GM19099 (cell line): ENCODE measurements around the gene LRP1B.

ENCODE experiments used
- POLR2A ChIP-seq: IDR thresholded peaks from 3 replicates; pipeline ENCODE4 v1.6.1; 2011; ENCODE audit warnings: low read depth; ENCODE audit not compliant: insufficient read length; ENCODE audit errors: extremely low read depth

Gene LRP1B

DNA sequence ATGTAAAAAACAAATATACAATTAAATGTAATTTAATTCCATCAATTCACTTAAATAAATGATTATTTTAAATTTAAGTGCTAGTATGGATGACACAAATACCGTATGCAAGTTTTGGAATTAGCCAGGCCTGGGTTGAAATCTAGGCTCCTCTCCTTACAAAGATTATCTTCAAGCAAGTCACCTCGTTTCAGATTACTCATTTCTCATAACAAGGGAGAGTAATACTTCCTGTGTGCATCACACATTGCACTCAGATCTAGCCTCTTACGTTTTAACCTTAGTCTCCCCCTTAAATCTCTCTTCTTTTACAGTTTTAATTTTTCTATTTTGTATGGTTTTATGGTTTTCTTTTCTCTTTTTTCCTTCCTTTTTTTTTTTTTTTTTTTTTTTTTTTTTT, 1874.7 kb downstream of the LRP1B start:
- TF ChIP-seq POLR2A: no peak

DNA sequence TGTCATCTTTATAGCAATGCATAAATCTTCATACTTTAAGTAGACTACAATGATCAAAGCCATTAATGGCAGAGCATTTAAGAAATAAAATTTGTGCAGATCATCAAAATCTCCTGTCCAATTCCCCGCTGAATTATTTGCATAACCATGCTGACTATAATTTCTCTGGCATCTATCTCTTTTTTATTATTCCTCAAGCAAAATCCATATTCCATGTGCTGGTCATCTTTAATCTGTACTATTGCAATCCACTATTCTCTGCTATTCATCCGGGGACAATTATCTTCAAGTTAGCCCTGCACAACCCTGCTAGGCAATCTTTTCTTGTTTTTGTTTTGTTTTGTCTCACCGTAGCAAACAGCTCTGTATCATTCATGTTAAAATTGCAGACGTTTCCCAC, 1881.0 kb downstream of the LRP1B start:
- no peak for TF ChIP-seq POLR2A

DNA sequence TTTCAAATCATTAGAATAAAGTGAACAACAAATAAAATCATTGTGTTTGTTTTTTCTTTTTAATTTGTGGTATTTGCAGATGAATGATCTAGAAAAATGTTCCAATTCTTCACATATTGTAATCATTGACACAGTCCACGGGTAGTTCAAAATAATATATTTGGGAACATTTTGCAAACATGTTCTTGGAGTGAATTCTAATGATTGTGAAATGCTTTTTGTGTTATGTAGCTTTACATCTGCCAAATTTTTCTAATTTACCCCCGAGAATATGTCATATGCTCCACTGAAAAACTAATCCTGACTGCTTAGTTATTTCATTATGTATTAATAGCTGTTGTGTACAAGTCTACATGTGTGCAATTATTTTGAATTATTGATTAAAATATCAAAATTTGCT, 1882.2 kb downstream of the LRP1B start:
- TF ChIP-seq POLR2A: no peak

DNA sequence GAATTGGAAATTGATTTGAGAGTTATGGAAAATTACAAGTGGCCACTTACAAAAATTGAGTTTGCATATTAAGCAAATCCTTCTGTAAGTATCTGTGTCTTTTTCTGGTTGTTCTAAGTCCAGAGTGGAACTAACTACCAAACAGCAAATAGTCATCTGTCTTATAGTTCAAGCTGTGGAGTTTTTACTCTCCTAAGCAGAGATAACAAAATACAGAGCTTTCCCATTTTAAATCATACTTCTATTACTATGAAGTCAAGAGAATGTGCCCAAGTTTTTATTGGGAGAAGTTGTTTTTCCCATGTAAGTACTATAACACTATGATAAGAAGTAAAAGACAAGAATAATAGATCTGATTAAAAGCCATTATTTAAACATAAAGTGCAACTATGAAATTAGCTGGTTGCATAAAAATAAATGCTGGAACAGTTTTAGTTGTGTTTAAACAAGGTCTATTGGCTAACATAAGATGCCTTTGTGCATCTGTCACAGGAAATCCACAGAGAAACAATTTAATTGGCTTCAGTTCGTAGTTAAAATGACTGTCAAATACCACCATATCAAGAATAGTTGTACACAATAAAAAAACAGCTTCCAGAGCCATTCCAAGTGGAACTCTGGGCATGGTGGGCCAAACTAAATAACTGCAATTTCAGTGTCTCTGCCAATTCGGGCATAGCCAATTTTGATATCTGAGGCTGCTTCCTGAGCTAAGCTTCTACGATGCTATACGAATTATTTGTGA, 1883.2 kb downstream of the LRP1B start:
- no peak for TF ChIP-seq POLR2A

DNA sequence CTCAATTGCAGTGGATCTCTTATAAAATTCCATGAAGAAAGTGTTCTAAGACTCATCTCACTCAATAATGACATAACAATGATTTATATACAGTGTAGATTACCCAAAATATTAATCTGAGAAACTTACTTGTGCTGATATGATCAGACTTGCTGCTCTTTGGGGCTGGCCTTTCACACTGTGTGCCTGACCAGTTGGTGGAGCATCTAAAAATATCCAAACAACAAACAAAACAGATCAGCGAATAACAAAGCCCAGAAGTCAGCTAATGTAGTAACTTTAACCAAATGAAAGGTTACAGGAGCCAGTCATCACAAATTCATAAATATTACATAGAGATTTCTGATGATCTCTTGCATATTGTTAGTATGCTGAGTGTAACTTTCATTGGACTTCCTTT, 1883.9 kb downstream of the LRP1B start:
- TF ChIP-seq POLR2A: no peak

DNA sequence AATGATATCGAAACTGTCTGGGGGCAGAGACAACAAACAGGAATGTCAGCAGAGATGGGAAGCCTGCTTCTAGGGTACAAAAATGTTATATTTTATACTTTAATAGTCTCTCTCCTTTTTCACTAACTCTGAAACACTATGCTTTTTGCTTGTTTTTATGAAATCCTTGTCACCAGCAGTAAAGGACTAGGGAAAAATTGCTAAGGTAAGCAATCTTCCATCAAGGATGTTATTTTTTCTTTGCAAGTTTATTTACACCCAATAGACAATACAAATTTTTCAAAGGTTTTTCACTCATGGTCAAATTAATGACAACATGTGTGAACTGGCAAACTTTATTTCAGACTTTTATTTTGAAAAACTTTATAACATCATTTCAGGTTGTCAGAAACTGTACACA, 1884.8 kb downstream of the LRP1B start:
- TF ChIP-seq POLR2A: no peak

DNA sequence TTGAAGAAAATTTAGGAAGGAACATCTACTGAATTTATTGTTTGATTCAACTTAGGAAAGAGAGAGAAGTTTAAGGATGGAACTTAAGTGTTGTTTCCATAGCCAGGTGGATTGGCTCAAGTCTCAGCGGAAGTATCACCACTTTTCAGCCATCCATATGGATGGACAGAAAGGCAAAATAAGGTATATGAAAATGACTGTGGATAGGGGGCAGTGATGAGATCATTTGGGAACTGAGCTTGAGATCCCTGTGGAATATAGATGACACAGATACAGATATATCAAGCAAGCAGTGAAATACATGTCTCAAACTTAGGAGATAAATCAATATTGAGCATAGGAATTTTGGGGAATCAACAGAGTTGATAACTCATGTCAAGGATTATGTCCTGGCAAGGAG, 1887.9 kb downstream of the LRP1B start:
- no peak for TF ChIP-seq POLR2A

DNA sequence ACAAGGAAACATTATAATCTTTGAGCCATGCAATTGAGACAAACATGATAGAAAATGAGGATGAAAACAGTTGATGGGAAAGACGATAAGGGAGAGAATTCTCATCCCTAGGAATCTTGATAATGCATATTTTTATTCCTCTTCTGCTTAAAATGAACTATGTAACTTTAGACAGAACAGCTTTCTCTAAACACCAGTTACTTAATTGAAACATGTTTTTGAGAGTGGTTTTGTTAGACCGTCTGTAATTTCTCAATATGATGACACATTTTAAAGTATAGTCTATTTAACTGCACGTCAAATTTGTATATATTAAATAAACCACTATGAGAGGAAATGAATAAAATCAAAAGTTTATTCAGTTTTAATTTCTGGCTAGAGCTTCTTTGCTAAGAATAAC, 1896.7 kb downstream of the LRP1B start:
- no peak for TF ChIP-seq POLR2A

DNA sequence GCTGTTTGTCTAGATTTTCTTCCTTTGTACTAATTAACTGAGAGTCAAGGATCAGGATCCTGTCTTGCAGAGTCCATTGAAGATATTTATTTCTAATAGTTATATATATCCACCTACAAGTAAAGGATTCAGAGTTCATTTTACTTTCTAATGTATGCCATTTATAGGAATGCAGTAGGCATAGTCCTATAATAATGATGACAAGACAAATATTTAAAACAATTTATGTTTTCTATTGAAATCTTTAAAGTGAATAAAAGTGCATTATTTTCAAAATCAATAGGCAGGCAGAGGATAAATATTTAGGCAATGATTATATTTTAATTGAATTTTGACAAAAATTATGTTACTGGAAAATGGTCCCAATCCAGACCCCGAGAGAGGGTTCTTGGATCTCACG, 1919.9 kb downstream of the LRP1B start:
- TF ChIP-seq POLR2A: no peak

DNA sequence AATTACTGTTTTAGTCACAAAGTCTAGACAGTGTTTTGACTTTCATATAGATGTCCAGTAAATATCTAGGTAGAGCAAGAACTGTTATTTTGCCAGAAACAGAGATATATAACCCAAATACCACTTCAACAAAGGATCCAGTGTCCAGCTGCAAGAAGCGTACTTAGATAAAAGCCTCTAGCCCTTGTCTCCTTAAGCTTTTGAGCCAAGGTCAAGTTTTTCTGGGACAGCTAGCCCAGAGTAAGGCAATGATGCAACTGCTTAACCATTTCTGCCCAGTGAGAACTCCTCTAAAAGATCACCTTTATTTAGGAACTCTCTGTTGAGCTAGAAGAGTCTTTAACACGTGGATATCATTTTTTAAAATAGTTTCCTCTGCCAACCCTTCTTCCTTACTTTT, 1925.7 kb downstream of the LRP1B start:
- TF ChIP-seq POLR2A: no peak

DNA sequence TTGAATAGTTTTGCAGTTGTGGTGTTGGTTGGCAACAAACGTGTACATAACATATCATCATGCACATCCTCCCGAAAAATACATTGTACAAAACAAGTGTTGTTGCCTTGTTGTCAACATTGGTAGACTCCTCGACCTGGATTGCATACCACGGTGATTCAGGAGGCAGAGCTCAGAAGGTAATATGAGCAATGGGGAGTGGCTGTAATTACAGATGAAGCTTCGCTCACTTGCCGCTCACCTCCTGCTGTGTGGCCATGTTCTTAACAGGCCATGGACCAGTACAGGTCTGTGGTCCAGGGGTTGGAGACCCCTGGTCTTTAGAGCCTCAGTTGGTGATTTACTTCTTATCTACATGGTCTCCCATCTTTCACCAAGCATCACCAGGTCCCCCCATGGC, 1927.5 kb downstream of the LRP1B start:
- TF ChIP-seq POLR2A: no peak

DNA sequence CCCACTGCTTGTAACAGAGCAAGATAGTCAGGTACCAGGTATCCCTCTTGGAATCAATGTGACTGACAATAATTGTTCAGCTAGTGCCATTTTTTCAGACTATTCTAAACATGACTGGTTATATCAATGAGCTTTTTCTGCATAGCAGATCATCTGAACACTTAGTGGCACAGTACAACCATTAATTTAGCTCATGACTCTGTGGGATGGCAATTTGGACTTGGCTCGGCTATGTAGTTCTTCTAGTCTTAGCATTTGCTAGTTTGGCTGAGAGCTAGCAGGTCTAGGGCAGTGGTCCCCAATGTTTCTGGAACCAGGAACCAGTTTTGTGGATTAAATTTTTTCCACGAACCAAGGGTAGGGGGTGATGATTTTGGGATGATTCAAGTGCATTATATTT, 1929.2 kb downstream of the LRP1B start:
- TF ChIP-seq POLR2A: no peak

DNA sequence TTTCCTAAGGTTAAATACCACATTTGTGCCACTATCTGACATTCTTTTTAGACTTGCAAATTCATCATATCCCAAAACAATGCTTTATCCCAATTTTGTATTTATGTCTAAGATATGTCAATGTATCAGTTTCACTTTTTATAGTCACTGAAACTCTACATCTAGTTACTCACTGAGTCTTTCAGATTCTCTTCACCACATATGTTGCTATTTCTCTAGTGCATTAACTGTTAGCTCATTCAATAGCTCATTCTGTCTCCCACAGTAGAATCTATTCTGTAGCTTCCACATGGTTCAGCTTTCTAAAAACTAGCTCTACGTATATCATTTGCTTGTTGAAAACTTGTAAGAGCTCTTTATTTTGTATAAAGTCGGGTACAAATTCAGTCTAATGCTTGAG, 1930.1 kb downstream of the LRP1B start:
- no peak for TF ChIP-seq POLR2A

DNA sequence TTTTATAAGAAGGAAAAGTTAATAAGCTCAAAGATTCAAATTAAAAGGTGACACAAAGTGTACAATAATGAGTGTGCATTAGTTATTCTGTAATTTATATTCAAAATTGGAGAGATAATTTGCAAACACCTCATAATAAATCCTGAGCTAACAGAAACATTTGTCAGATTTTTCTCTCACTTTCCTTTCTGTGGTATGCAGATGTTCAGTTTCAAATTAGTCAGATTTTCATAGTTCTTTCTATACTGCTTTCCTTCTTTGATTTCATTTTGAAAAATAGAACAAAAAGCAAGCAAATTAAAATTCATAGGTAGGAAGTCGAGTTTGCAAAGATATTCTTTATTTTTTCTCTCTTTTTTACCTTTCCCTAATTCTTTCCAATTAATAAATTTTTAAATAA, 1930.5 kb downstream of the LRP1B start:
- TF ChIP-seq POLR2A: no peak

DNA sequence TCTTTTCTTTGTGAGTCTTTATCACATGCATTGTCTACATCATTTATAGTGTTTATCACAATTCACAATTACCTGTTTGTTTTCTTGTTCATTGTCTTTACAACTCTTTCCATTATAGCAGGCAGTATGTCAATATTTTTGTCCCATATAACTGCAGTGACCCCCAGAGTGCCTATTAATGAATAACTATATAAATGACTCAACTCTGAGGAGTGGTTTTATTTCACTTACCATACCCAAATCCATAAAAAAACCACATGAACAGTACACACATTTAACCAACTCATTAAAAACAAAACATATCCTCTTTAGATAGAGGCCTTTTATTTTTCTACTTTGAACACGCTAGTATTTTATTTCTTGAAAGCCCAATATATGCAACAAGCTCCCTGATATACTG, 1931.5 kb downstream of the LRP1B start:
- TF ChIP-seq POLR2A: no peak

DNA sequence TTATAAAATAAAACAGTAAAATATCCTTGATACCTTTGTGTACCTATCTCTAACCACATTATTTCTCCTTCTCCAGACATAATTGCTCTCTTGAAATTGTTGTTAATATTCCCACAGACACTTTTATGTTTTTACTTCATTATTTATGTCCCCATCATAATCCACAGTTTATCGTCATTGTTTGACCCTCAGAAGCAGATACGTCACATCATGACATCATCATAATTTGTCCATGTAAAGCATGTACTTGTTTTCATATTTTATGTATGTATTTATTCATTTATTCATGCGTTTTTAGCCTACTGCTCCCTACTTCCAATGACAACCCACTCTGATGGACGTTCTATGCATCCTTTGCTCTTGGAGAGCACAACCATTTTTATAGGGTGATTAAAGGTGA, 1943.7 kb downstream of the LRP1B start:
- no peak for TF ChIP-seq POLR2A

DNA sequence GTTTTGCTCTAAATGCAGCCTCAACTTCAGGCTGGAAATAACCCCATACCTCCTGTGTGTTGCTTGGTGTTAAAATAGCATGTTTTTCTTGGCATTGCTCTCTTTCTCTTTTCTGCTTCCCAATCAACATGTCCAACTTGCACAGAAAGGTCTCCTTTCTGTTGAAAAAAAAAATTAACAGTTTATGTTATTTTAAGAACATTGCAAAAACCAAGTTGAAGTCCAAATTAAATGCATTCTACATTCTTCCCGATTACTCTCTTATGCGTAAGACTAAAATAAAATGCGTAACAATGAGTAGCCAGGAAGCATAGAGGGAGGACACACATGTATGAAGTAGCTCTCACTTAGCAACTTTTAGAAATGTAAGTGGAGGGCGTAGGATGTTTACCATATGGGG, 1944.5 kb downstream of the LRP1B start:
- no peak for TF ChIP-seq POLR2A
